Measurements from ENCODE around the gene DLG1. TPM values are rescaled to one million over a fixed set of nuclear protein-coding genes. Genes with fewer than 3 reads are reported as not detected.
A peak's percentile ranks its signal among the peaks of the same experiment; 100 is the strongest.

Gene DLG1
- total and polyA plus RNA-seq, 2 donors from 2014 or later: 19.4 to 101 TPM

- TF ChIP-seq CTCF (IDR thresholded peaks at IDR 0.05; ENCODE audit: borderline replicate concordance, extremely low read depth, insufficient read depth): no peak
- H3K4me3 ChIP-seq (ENCODE audit: low read length in 3 of 3): no peak overlapping the region
- H3K36me3 ChIP-seq (ENCODE audit: control insufficient read depth in 2 of 3, insufficient read depth in 3 of 3, low read length in 3 of 3): no peaks in the 10 kb centered on the region
- intact Hi-C loops (cut with DNase I): no loop called here
- H3K4me1 ChIP-seq (ENCODE audit: control insufficient read depth in 2 of 3, insufficient read depth in 2 of 3, low read depth in 1 of 3, low read length in 3 of 3): peaks cover 0 to 3% (median 0%) of the 10 kb centered on the region in 3 donors
- no peak overlapping the region for H3K27ac ChIP-seq (ENCODE audit: low read depth in 2 of 2, low read length in 2 of 2)
- DNase-seq: no peak
- no peak for FAIRE-seq
- no peak overlapping the region for H3K9ac ChIP-seq (ENCODE audit: low read length in 3 of 3)
- no peaks in the 10 kb centered on the region for H3K9me3 ChIP-seq (ENCODE audit: control insufficient read depth in 2 of 3, insufficient read depth in 1 of 3, low read length in 3 of 3)
- H3K27me3 ChIP-seq (ENCODE audit: control insufficient read depth, insufficient read depth, low read length): no peaks in the 10 kb centered on the region
Measured at GRCh38 chr3:197229178-197229577, 69.2 kb downstream of the DLG1 start.

- Histone ChIP-seq H3K36me3 (ENCODE audit: control insufficient read depth in 2 of 3, insufficient read depth in 3 of 3, low read length in 3 of 3) (no peaks in the 10 kb centered on the region), H3K4me1 (ENCODE audit: control insufficient read depth in 2 of 3, insufficient read depth in 2 of 3, low read depth in 1 of 3, low read length in 3 of 3) (peaks cover 0 to 3% (median 0%) of the 10 kb centered on the region in 3 donors), H3K9ac (ENCODE audit: low read length in 3 of 3) (no peak overlapping the region), H3K27ac (ENCODE audit: low read depth in 2 of 2, low read length in 2 of 2) (no peak overlapping the region), H3K27me3 (ENCODE audit: control insufficient read depth, insufficient read depth, low read length) (no peaks in the 10 kb centered on the region), H3K4me3 (ENCODE audit: low read length in 3 of 3) (no peak overlapping the region), H3K9me3 (ENCODE audit: control insufficient read depth in 2 of 3, insufficient read depth in 1 of 3, low read length in 3 of 3) (no peaks in the 10 kb centered on the region)
- intact Hi-C loops (cut with DNase I): no loop called here
- DNase-seq (no peak), FAIRE-seq (no peak)
- TF ChIP-seq CTCF (IDR thresholded peaks at IDR 0.05; ENCODE audit: borderline replicate concordance, extremely low read depth, insufficient read depth): no peak
Measured at GRCh38 chr3:197227780-197228574, 70.4 kb downstream of the DLG1 start.

GRCh38 chr3:197226179-197226578 is 72.2 kb downstream of the DLG1 start:
- intact Hi-C loops (cut with DNase I): no loop called here
- no peak for FAIRE-seq
- Histone ChIP-seq H3K4me1 (ENCODE audit: control insufficient read depth in 2 of 3, insufficient read depth in 2 of 3, low read depth in 1 of 3, low read length in 3 of 3) (peaks cover 0 to 3% (median 0%) of the 10 kb centered on the region in 3 donors), H3K4me3 (ENCODE audit: low read length in 3 of 3) (no peak overlapping the region), H3K9ac (ENCODE audit: low read length in 3 of 3) (no peak overlapping the region), H3K27me3 (ENCODE audit: control insufficient read depth, insufficient read depth, low read length) (no peaks in the 10 kb centered on the region), H3K27ac (ENCODE audit: low read depth in 2 of 2, low read length in 2 of 2) (no peak overlapping the region), H3K9me3 (ENCODE audit: control insufficient read depth in 2 of 3, insufficient read depth in 1 of 3, low read length in 3 of 3) (no peaks in the 10 kb centered on the region), H3K36me3 (ENCODE audit: control insufficient read depth in 2 of 3, insufficient read depth in 3 of 3, low read length in 3 of 3) (no peaks in the 10 kb centered on the region)
- DNase-seq: peak in 3 of 5 donors; percentile 20 to 30 (median 25)
- TF ChIP-seq CTCF (IDR thresholded peaks at IDR 0.05; ENCODE audit: borderline replicate concordance, extremely low read depth, insufficient read depth): no peak
